Esophagus muscularis mucosa (tissue), 4 donors: ENCODE results near the gene ACTL10. TPM values are rescaled to one million over a fixed set of nuclear protein-coding genes. Genes with fewer than 3 reads are reported as not detected.

Experiments
- DNase-seq: peaks from one replicate; pipeline ENCODE4 v3.0.0-alpha.2; 2017; ENCODE audit errors: extremely low spot score
- H3K27ac ChIP-seq, 4 donors: fragments of 200-600 bp; sonication (generic); replicated peaks in 1 of 4; 1 replicate in 3 of 4; 2 replicates in 1 of 4; pipeline ENCODE4 v1.5.1; 2016 to 2019; ENCODE audit warnings: mild to moderate bottlenecking in 1 of 4
- H3K27me3 ChIP-seq, 4 donors: fragments of 200-600 bp; sonication (generic); one replicate each; pipeline versions ENCODE4 v1.5.1 to v1.6.0; 2016 to 2019
- H3K36me3 ChIP-seq, 4 donors: fragments of 200-600 bp; sonication (generic); one replicate each; pipeline ENCODE4 v1.5.1; 2016 to 2019
- H3K4me1 ChIP-seq, 4 donors: fragments of 200-600 bp; sonication (generic); one replicate each; pipeline ENCODE4 v1.5.1; 2016 to 2019
- H3K4me3 ChIP-seq, 4 donors: fragments of 200-600 bp; sonication (generic); 1 replicate in 2 of 4; 2 replicates in 2 of 4; pipeline ENCODE4 v1.5.1; 2016 to 2019; ENCODE audit warnings: mild to moderate bottlenecking in 4 of 4, moderate library complexity in 1 of 4
- H3K9me3 ChIP-seq, 4 donors: fragments of 200-600 bp; sonication (generic); 1 replicate in 3 of 4; 2 replicates in 1 of 4; pipeline ENCODE4 v1.5.1; 2016 to 2019
- EP300 ChIP-seq: sonication (generic); formaldehyde crosslinking; IDR thresholded peaks from one replicate; pipeline ENCODE4 v1.6.1; 2017; ENCODE audit warnings: antibody characterized with exemption
- POLR2A ChIP-seq: fragments of 450-650 bp; IDR thresholded peaks from one replicate; pipeline ENCODE4 v1.6.1; 2017; ENCODE audit warnings: antibody characterized with exemption, moderate library complexity, mild to moderate bottlenecking, low read depth
- POLR2AphosphoS5 ChIP-seq, 2 donors: sonication (generic); formaldehyde crosslinking; IDR thresholded peaks; one replicate each; pipeline ENCODE4 v1.6.1; 2017; ENCODE audit warnings: antibody characterized with exemption in 2 of 2
- WGBS: methylation state at CpG from one replicate; pipeline ENCODE4 v1.1.5; 2018; 5-methylcytosine and 5-hydroxymethylcytosine counted together
- intact Hi-C: fragments of 100-400 bp; cut with DNase I; formaldehyde crosslinking; loops from one replicate; pipeline ENCODE4 v1.15.1; 2023
- total RNA-seq, 4 donors: library from RNA; depleted of rRNA; stranded (reverse); fragments of >200 nt; gene quantifications; one replicate each; pipeline versions ENCODE4 v1.1.0 to v1.2.1, GENCODE V29; 2016
- TF ChIP-seq, protein P1 (sequence below), 3 experiments: fragments of 200-600 bp in 2 of 3; fragments of 450-650 bp in 1 of 3; sonication (generic) in 2 of 3; IDR thresholded peaks; one replicate each; pipeline ENCODE4 v1.5.1; 2017 to 2019; ENCODE audit warnings: antibody characterized with exemption in 3 of 3, mild to moderate bottlenecking in 2 of 3, moderate library complexity in 1 of 3

The ACTL10 gene
- total RNA-seq, 4 donors from 2014 or later: 1.3 to 2.5 (median 2.0) TPM

DNA sequence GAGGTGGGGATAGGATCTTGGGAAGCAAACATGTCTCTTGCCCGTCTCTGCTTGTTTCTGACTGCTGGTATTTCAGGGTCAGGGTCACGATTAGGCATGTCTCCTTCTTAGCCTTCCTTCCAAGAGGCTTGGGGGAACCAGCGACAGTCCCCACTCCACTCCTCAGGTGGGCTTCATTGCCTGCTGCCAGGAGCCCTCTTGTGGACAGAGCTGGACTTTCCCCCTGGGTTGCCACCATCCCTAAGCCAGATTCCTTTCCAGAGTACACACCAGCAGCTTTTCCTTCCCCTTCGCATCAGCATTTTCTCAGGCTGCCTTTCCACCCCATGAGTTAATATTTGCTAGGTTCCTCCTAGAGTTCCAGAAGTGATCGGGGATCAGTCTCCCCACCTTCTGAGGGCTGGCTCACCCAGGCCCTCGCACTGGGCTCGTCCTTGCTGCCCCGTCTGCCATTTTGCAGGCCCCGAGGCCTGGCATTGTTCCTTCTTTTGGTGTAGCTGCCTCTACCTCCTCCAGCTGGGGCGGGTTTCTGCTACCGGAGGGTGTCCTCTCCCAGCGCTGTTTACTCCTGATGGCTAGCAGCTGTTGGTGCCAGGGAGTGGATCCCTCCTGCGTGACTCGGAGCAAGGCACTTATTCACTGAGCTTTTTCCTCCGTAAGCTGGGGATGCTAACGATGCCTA lies 13.4 kb upstream of the ACTL10 start:
- 36% methylated on average over 16 of the region's 16 CpGs for WGBS
- DNase-seq: no peak
- TF ChIP-seq POLR2A (no peak), EP300 (no peak), POLR2AphosphoS5 (IDR thresholded peaks at IDR 0.05) (peak; percentile 52 to 59)
- TF ChIP-seq, protein P1, sequence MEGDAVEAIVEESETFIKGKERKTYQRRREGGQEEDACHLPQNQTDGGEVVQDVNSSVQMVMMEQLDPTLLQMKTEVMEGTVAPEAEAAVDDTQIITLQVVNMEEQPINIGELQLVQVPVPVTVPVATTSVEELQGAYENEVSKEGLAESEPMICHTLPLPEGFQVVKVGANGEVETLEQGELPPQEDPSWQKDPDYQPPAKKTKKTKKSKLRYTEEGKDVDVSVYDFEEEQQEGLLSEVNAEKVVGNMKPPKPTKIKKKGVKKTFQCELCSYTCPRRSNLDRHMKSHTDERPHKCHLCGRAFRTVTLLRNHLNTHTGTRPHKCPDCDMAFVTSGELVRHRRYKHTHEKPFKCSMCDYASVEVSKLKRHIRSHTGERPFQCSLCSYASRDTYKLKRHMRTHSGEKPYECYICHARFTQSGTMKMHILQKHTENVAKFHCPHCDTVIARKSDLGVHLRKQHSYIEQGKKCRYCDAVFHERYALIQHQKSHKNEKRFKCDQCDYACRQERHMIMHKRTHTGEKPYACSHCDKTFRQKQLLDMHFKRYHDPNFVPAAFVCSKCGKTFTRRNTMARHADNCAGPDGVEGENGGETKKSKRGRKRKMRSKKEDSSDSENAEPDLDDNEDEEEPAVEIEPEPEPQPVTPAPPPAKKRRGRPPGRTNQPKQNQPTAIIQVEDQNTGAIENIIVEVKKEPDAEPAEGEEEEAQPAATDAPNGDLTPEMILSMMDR (IDR thresholded peaks at IDR 0.05): peak; percentile 76 to 85 (median 79)
- H3K4me3 ChIP-seq: peak overlapping the region; percentile 23 to 37 (median 27)
- no peak overlapping the region for H3K27ac ChIP-seq
- H3K9me3 ChIP-seq: no peaks in the 10 kb centered on the region
- H3K36me3 ChIP-seq: peaks cover 12 to 24% (median 18%) of the 10 kb centered on the region in 4 donors
- H3K4me1 ChIP-seq: peaks cover 17 to 27% (median 25%) of the 10 kb centered on the region in 4 donors
- intact Hi-C loops: loop anchor here (5.0 kb wide), 1 partner anchor 196 kb away; no protein-coding TSS in a partner anchor
- H3K27me3 ChIP-seq: no peaks in the 10 kb centered on the region

DNA sequence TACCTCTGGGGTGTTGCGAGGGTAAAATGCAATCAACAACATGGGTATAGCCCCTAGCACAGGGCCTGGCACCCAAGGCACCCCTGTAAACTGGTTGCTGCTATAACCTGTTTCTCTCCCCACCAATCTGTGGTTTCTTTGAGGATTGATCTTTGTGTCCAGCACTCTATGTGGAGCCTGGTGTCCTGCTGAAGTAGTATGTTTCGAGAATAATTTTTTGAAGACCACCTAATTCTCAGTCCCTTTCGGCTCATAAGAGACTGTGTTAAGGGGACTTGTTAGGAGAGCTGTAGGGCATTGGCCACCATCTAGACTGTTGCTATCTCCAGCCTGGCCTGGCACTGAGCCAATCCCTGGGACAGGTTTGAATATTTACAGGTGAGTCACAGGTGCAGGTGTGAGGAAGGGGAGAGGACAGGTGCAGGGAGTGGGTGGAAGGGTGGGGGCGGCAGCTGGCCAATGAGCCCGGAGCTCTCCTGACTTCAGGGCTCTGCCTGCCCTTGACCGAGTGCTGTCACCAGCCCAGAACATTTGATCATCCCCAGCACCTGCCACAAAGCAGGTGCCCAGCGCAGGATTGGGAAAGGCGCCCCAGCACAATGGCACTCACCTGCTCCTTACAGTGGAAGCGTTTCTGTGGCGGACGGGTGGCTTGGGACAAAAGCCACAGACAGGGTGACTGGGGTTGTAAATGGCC lies 12.7 kb upstream of the ACTL10 start:
- no peak for DNase-seq
- no peak for TF ChIP-seq POLR2A
- TF ChIP-seq, protein P1 (IDR thresholded peaks at IDR 0.05): no peak
- Histone ChIP-seq H3K36me3 (peaks cover 12 to 30% (median 25%) of the 10 kb centered on the region in 4 donors), H3K27me3 (no peaks in the 10 kb centered on the region), H3K4me3 (peak overlapping the region in 1 of 4 donors; percentile 28), H3K27ac (no peak overlapping the region), H3K4me1 (peaks cover 17 to 20% (median 20%) of the 10 kb centered on the region in 4 donors), H3K9me3 (no peaks in the 10 kb centered on the region)
- intact Hi-C loops: loop anchor here (5.0 kb wide), 1 partner anchor 197 kb away; no protein-coding TSS in a partner anchor
- WGBS: 89% methylated on average over 4 of the region's 11 CpGs

DNA sequence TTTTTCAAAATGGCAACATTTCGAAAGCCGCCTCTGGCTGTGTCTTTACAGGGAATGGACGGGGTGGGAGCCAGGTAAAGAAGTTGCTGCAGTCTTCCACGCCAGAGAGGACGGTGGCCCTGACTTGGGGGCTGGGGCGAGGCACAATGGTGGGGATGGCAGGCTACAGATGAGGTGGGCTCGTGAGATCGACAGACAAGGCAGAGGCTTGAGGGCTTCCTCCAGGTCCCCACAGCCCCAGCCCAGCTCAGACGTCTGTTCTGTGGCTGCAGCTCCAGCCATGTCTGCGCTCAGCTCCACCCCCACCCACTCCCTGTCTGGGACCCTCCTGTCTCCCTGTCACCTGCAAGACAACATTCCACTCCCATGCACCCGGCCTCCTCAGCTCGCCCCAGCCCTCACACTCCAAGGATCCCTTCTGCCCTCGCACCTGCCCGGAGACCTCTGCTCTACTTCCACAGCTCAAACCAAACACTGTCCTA lies 12.0 kb upstream of the ACTL10 start:
- TF ChIP-seq POLR2AphosphoS5 (IDR thresholded peaks at IDR 0.05) (no peak), POLR2A (no peak), EP300 (no peak)
- TF ChIP-seq, protein P1 (IDR thresholded peaks at IDR 0.05): no peak
- no peaks in the 10 kb centered on the region for H3K27me3 ChIP-seq
- WGBS: 77% methylated on average over 14 of the region's 14 CpGs
- no peak overlapping the region for H3K4me3 ChIP-seq
- DNase-seq: no peak
- H3K27ac ChIP-seq: no peak overlapping the region
- intact Hi-C loops: loop anchor here (5.0 kb wide), 1 partner anchor 197 kb away; no protein-coding TSS in a partner anchor
- H3K4me1 ChIP-seq: peaks cover 13 to 14% (median 14%) of the 10 kb centered on the region in 4 donors
- H3K36me3 ChIP-seq: peaks cover 12 to 37% (median 31%) of the 10 kb centered on the region in 4 donors
- no peaks in the 10 kb centered on the region for H3K9me3 ChIP-seq

DNA sequence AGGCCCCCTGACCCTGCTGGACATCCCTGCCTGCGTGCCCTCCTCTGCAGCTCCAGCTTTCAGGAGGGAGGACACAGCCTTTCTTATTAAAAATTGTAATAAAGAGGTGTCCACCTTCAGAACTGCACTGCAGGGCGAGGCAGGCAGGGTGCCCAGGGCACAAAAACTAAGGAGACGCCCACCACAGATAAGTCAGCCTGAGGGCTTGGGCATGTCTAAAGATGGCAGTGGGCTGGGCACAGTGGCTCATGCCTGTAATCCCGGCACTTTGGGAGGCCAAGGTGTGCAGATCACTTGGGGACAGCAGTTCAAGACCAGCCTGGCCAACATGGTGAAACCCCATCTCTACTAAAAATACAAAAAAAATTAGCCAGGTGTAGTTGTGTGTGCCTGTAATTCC lies 11.6 kb upstream of the ACTL10 start:
- TF ChIP-seq, protein P1 (IDR thresholded peaks at IDR 0.05): no peak
- no peak for TF ChIP-seq EP300
- TF ChIP-seq POLR2AphosphoS5 (IDR thresholded peaks at IDR 0.05): no peak
- TF ChIP-seq POLR2A: no peak
- intact Hi-C loops: no loop called here
- H3K4me1 ChIP-seq: peaks cover 13 to 14% (median 14%) of the 10 kb centered on the region in 4 donors
- WGBS: 80% methylated on average over 4 of the region's 4 CpGs
- H3K27ac ChIP-seq: no peak overlapping the region
- DNase-seq: no peak
- peaks cover 12 to 42% (median 36%) of the 10 kb centered on the region in 4 donors for H3K36me3 ChIP-seq
- no peaks in the 10 kb centered on the region for H3K9me3 ChIP-seq
- no peaks in the 10 kb centered on the region for H3K27me3 ChIP-seq
- no peak overlapping the region for H3K4me3 ChIP-seq
